IMR-90 (cell line): ENCODE data around the gene ALDOB. TPM values are rescaled to one million over a fixed set of nuclear protein-coding genes. Genes with fewer than 3 reads are reported as not detected.

Experiments used
- ATAC-seq: fragments of 200-7000 bp; cut with Tn5 transposase; 2 replicates; pipeline ENCODE4 v1.9.1; 2020; ENCODE audit warnings: low read depth, mild to moderate bottlenecking, moderate library complexity
- BruUV-seq: library from RNA; stranded (reverse); fragments of 400-500 nt; replicated peaks from 2 replicates; lab custom pipeline; 2021; lab: Mats Ljungman, UMichigan
- CTCF ChIA-PET: fragments of 300-600 bp; formaldehyde crosslinking; extraction: SDS; loops from one replicate; lab custom pipeline; 2021; ENCODE audit warnings: antibody characterized with exemption; lab: Yijun Ruan, JAX
- POLR2A ChIA-PET: fragments of 300-600 bp; sonication (Branson Sonifier 250); formaldehyde crosslinking; loops from one replicate; lab custom pipeline; 2022; ENCODE audit warnings: antibody characterized with exemption; ENCODE audit not compliant: unreplicated experiment; lab: Charles Lee
- DNase-seq: peaks from one replicate; pipeline ENCODE4 v3.0.0; 2013
- H2AFZ ChIP-seq: replicated peaks from 2 replicates; pipeline ENCODE3; 2013; ENCODE audit warnings: low read length, mild to moderate bottlenecking; ENCODE audit not compliant: poor library complexity
- H2AK5ac ChIP-seq: 2 replicates; pipeline ENCODE4 v1.6.1; 2013; ENCODE audit warnings: low read depth, low read length, inconsistent platforms
- H2AK9ac ChIP-seq: replicated peaks from 2 replicates; pipeline ENCODE3; 2013; ENCODE audit warnings: mild to moderate bottlenecking, low read depth, low read length, moderate library complexity; ENCODE audit not compliant: poor library complexity
- H2BK120ac ChIP-seq: 2 replicates; pipeline ENCODE4 v1.6.1; 2013; ENCODE audit warnings: low read depth, low read length, inconsistent platforms
- H2BK15ac ChIP-seq: 3 replicates; pipeline ENCODE4 v1.6.1; 2013; ENCODE audit warnings: low read depth, low read length, inconsistent platforms
- H2BK20ac ChIP-seq: 2 replicates; pipeline ENCODE4 v1.6.1; 2013; ENCODE audit warnings: low read depth, mild to moderate bottlenecking, inconsistent platforms, low read length, moderate library complexity
- H2BK5ac ChIP-seq: 2 replicates; pipeline ENCODE4 v1.6.1; 2013; ENCODE audit warnings: mild to moderate bottlenecking, low read depth, low read length, inconsistent platforms; ENCODE audit not compliant: poor library complexity, severe bottlenecking
- H3K14ac ChIP-seq: replicated peaks from 2 replicates; pipeline ENCODE4 v1.6.1; 2013; ENCODE audit warnings: low read depth, low read length, inconsistent platforms
- H3K18ac ChIP-seq: 2 replicates; pipeline ENCODE4 v1.6.1; 2013; ENCODE audit warnings: low read depth, low read length, control low read depth
- H3K23ac ChIP-seq: 2 replicates; pipeline ENCODE4 v1.6.1; 2013; ENCODE audit warnings: low read depth, low read length, inconsistent platforms
- H3K27ac ChIP-seq: 2 replicates; pipeline ENCODE4 v1.5.1; 2013; ENCODE audit warnings: mild to moderate bottlenecking, control low read depth, low read length; ENCODE audit not compliant: insufficient read depth
- H3K27me3 ChIP-seq: 2 replicates; pipeline ENCODE4 v1.6.1; 2013; ENCODE audit warnings: low read length; ENCODE audit not compliant: control insufficient read depth, insufficient read depth
- H3K36me3 ChIP-seq: 2 replicates; pipeline ENCODE4 v1.6.1; 2013; ENCODE audit warnings: low read length, mixed read lengths; ENCODE audit not compliant: control insufficient read depth, insufficient read depth
- H3K4ac ChIP-seq: 2 replicates; pipeline ENCODE4 v1.6.1; 2013; ENCODE audit warnings: low read depth, low read length, inconsistent platforms
- H3K4me1 ChIP-seq: 2 replicates; pipeline ENCODE4 v1.6.1; 2013; ENCODE audit warnings: low read length, mixed read lengths; ENCODE audit not compliant: control insufficient read depth, insufficient read depth
- H3K4me2 ChIP-seq: 2 replicates; pipeline ENCODE4 v1.6.1; 2013; ENCODE audit warnings: low read depth, mild to moderate bottlenecking, control low read depth, low read length, moderate library complexity
- H3K4me3 ChIP-seq: 2 replicates; pipeline ENCODE4 v1.5.1; 2013; ENCODE audit warnings: low read depth, mild to moderate bottlenecking, control low read depth, low read length, moderate library complexity; ENCODE audit not compliant: insufficient read depth
- H3K56ac ChIP-seq: 2 replicates; pipeline ENCODE4 v1.6.1; 2013; ENCODE audit warnings: low read length, inconsistent platforms; ENCODE audit not compliant: insufficient read depth; ENCODE audit errors: extremely low read depth
- H3K79me1 ChIP-seq, 2 experiments: 2 replicates each; pipeline ENCODE4 v1.6.1; 2013; ENCODE audit warnings: low read length in 2 of 2, inconsistent platforms in 1 of 2, low read depth in 1 of 2
- H3K9ac ChIP-seq: 2 replicates; pipeline ENCODE4 v1.6.1; 2013; ENCODE audit warnings: low read depth, low read length, control low read depth
- H3K9me1 ChIP-seq: 2 replicates; pipeline ENCODE4 v1.6.1; 2013; ENCODE audit warnings: low read length, inconsistent platforms; ENCODE audit not compliant: insufficient read depth
- H3K9me3 ChIP-seq: 2 replicates; pipeline ENCODE4 v1.6.1; 2013; ENCODE audit warnings: low read length; ENCODE audit not compliant: control insufficient read depth, insufficient read depth
- H4K20me1 ChIP-seq: 2 replicates; pipeline ENCODE4 v1.6.1; 2013; ENCODE audit warnings: low read length, inconsistent platforms; ENCODE audit not compliant: insufficient read depth
- H4K5ac ChIP-seq: 2 replicates; pipeline ENCODE4 v1.6.1; 2013; ENCODE audit warnings: mild to moderate bottlenecking, low read depth, low read length, control low read depth
- H4K8ac ChIP-seq, 2 experiments: 2 replicates each; pipeline ENCODE4 v1.6.1; 2013; ENCODE audit warnings: low read depth in 2 of 2, low read length in 2 of 2, control low read depth in 1 of 2, inconsistent platforms in 1 of 2
- H4K91ac ChIP-seq: 2 replicates; pipeline ENCODE4 v1.6.1; 2013; ENCODE audit warnings: low read depth, low read length, inconsistent platforms; ENCODE audit not compliant: insufficient read depth
- FOS ChIP-seq: fragments of 150-350 bp; IDR thresholded peaks from 2 replicates; pipeline ENCODE4 v1.6.1; 2016; ENCODE audit warnings: low read depth, low read length
- MAFK ChIP-seq: IDR thresholded peaks from 2 replicates; pipeline ENCODE4 v1.6.1; 2012; ENCODE audit warnings: low read depth, low read length, improper control_type of control experiment
- MAZ ChIP-seq: IDR thresholded peaks from 2 replicates; pipeline ENCODE4 v1.6.1; 2012; ENCODE audit warnings: low read depth, mild to moderate bottlenecking, low read length, improper control_type of control experiment, moderate library complexity, borderline replicate concordance
- NFE2L2 ChIP-seq: fragments of 150-350 bp; IDR thresholded peaks from 2 replicates; pipeline ENCODE4 v1.6.1; 2016; ENCODE audit warnings: low read depth, mild to moderate bottlenecking, low read length
- SMC3 ChIP-seq: fragments of 150-350 bp; IDR thresholded peaks from 2 replicates; pipeline ENCODE4 v1.6.1; 2016; ENCODE audit warnings: low read depth, mild to moderate bottlenecking, antibody characterized with exemption, low read length, moderate library complexity
- WGBS, 2 experiments: methylation state at CpG; one replicate each; pipeline versions ENCODE4 v1.1.5 to v1.1.7; 2013; ENCODE audit warnings: missing lambda C conversion rate in 2 of 2; ENCODE audit not compliant: insufficient read length in 1 of 2; ENCODE audit errors: extremely low coverage in 2 of 2; 5-methylcytosine and 5-hydroxymethylcytosine counted together
- dilution Hi-C: fragments of 300-500 bp; cut with HindIII; formaldehyde crosslinking; loops from one replicate; pipeline ENCODE4 v1.14.3; 2018; ENCODE audit warnings: low sequenced_read_pairs; ENCODE audit not compliant: unreplicated experiment
- in situ Hi-C: fragments of 300-500 bp; cut with MboI; formaldehyde crosslinking; loops from 3 replicates; pipeline ENCODE4 v1.14.3; 2019; ENCODE audit warnings: low sequenced_read_pairs, inconsistent platforms, mixed read lengths
- intact Hi-C: fragments of 100-400 bp; cut with micrococcal nuclease; formaldehyde crosslinking; loops from 2 replicates; pipeline ENCODE4 v1.10.0; 2022
- polyA plus RNA-seq, 3 experiments: library from polyadenylated mRNA; depleted of rRNA; stranded (reverse); fragments of >200 nt; gene quantifications; 2 replicates each; pipeline ENCODE4 v1.2.3, GENCODE V29; 2012; ENCODE audit warnings: low replicate concordance in 1 of 3
- total RNA-seq: library from RNA; depleted of rRNA; stranded (reverse); fragments of >200 nt; gene quantifications from 2 replicates; pipeline ENCODE4 v1.2.3, GENCODE V29; 2012

Gene ALDOB
- total and polyA plus RNA-seq, 2 of the 4 experiments (the other 2 are of a cell fraction), result not detected

- no peaks in the 10 kb centered on the region for H4K20me1 ChIP-seq
- intact Hi-C loops (no loop called here), dilution Hi-C loops (no loop called here), in situ Hi-C loops (no loop called here)
- H4K91ac ChIP-seq, result no peak overlapping the region
- H3K9me3 ChIP-seq, result peaks cover 64% of the 10 kb centered on the region
- ChIA-PET CTCF (no interaction called here), POLR2A (no interaction called here)
- peaks cover 0 to 9% of the 10 kb centered on the region in 2 experiments; a peak in 1 of 4 replicates for H3K79me1 ChIP-seq
- BruUV-seq, result TSS peak; percentile 18
- DNase-seq (no peak), ATAC-seq (no peak)
- H2BK20ac ChIP-seq, result no peak overlapping the region
- H4K8ac ChIP-seq, result no peak overlapping the region
- no peaks in the 10 kb centered on the region for H3K27me3 ChIP-seq
- no peak overlapping the region for H3K4me3 ChIP-seq
- H3K14ac ChIP-seq, result no peak overlapping the region
- TF ChIP-seq MAFK (no peak), MAZ (no peak), SMC3 (no peak), NFE2L2 (no peak), FOS (no peak)
- H3K9ac ChIP-seq, result no peak overlapping the region
- no peak overlapping the region for H2BK120ac ChIP-seq
- WGBS, 2 experiments, result no CpG with 5 or more reads among the region's 5 CpGs
- H3K18ac ChIP-seq, result no peak overlapping the region
- no peak overlapping the region for H2BK5ac ChIP-seq
- no peak overlapping the region for H2AK5ac ChIP-seq
- H3K4ac ChIP-seq, result no peak overlapping the region
- no peak overlapping the region for H2BK15ac ChIP-seq
- no peaks in the 10 kb centered on the region for H3K4me1 ChIP-seq
- no peak overlapping the region for H2AK9ac ChIP-seq
- no peak overlapping the region for H3K4me2 ChIP-seq
- H3K9me1 ChIP-seq, result no peaks in the 10 kb centered on the region
- no peak overlapping the region for H3K27ac ChIP-seq
- H3K56ac ChIP-seq, result no peak overlapping the region
- no peak overlapping the region for H3K23ac ChIP-seq
- H2AFZ ChIP-seq, result no peak overlapping the region
- no peak overlapping the region for H4K5ac ChIP-seq
- H3K36me3 ChIP-seq, result peaks cover 35% of the 10 kb centered on the region
Observed at GRCh38 chr9:101408374-101409078, 27.0 kb downstream of the ALDOB start.
